HG03354 (cell line): ENCODE data around the gene GJB4.
"Not testable (repeated sequence)": the region's sequence is repeated elsewhere in the genome, so short reads cannot be mapped to it uniquely, and the experiment has no call there.

Experiments used
- ATAC-seq: cut with Tn5 transposase; IDR thresholded peaks from one replicate; pipeline ENCODE4 v1.9.1; 2021; ENCODE audit warnings: mild to moderate bottlenecking; ENCODE audit not compliant: unreplicated experiment, poor library complexity, severe bottlenecking

The GJB4 gene

GRCh38 chr1:34794001-34794789 is 34.7 kb downstream of the GJB4 start:
- no peak for ATAC-seq

- no peak for ATAC-seq
Observed at GRCh38 chr1:34794790-34795180, 35.2 kb downstream of the GJB4 start.

GRCh38 chr1:34795916-34796315 is 36.4 kb downstream of the GJB4 start:
- ATAC-seq, result no peak

- peak; percentile 78 for ATAC-seq
Observed at GRCh38 chr1:34796990-34797389, 37.5 kb downstream of the GJB4 start.

GRCh38 chr1:34800214-34800613 is 40.7 kb downstream of the GJB4 start:
- ATAC-seq, result no peak

- no peak for ATAC-seq
Observed at GRCh38 chr1:34803770-34804169, 44.2 kb downstream of the GJB4 start.

- no peak for ATAC-seq
Observed at GRCh38 chr1:34806396-34806795, 46.9 kb downstream of the GJB4 start.

- no peak for ATAC-seq
Observed at GRCh38 chr1:34808051-34808810, 48.7 kb downstream of the GJB4 start.

GRCh38 chr1:34810781-34811180 is 51.2 kb downstream of the GJB4 start:
- not testable (repeated sequence) for ATAC-seq
